Measurements from ENCODE around the gene AASDHPPT. TPM values are rescaled to one million over a fixed set of nuclear protein-coding genes. Genes with fewer than 3 reads are reported as not detected.

Gene AASDHPPT
- total RNA-seq, 2 donors from 2014 or later = 15.9 to 17.9 TPM

GRCh38 chr11:106076919-106077608, 398 bp upstream of the AASDHPPT start, which contains the start of gene KBTBD3:
Gene KBTBD3 (minus strand): TSS chr11:106077347. CDS start chr11:106059097, 18,250 bp downstream.
- intact Hi-C loops (cut with DNase I) = no loop called here
- peak; percentile 100 for DNase-seq (ENCODE audit: low spot score)

DNA sequence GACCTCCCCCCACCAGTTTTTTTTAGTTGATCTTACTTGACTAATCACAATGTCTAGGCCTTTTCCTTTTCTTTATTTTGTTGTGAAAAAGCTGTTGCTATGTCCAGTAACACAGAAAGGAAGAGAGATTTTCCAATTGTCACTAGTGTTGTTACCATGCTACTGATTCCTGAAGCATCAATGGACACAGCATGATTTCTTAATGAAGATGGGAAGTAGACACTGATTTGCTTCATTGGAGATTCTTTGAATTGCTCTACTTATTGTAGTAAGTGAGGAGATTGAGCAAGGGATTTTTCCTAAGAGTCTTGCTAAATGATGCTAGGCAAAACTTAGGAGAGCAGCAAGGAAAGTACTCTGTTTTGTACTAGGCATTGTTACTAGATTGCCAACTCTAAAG, 4.6 kb downstream of the AASDHPPT start:
- no peak for DNase-seq (ENCODE audit: low spot score)
- intact Hi-C loops (cut with DNase I) = no loop called here

DNA sequence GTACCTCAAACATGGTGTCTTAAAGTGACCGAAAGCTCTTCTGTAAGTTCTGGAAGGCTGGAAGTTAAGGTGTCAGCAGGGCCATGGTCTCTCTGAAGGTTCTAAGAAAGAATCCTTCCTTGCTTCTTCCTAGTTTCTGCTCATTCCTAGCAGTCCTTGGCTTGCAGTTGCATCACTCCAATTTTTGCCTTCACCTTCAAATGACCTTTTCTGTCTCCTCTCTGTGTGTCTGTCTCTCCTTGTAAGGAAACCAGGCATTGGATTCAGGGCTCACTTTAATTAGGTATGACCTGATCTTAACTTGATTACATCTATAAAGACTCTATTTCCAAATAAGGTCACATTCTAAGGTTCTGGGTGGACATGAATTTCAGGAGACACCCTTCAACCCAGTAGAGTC, 8.7 kb downstream of the AASDHPPT start:
- intact Hi-C loops (cut with DNase I) = no loop called here
- no peak for DNase-seq (ENCODE audit: low spot score)

- DNase-seq (ENCODE audit: low spot score) = no peak
- intact Hi-C loops (cut with DNase I) = no loop called here
Observed at GRCh38 chr11:106086850-106087249, 9.4 kb downstream of the AASDHPPT start.

- intact Hi-C loops (cut with DNase I) = no loop called here
- DNase-seq (ENCODE audit: low spot score) = peak; percentile 80
Observed at GRCh38 chr11:106087815-106088435, 10.5 kb downstream of the AASDHPPT start.

- intact Hi-C loops (cut with DNase I) = no loop called here
- no peak for DNase-seq (ENCODE audit: low spot score)
Observed at GRCh38 chr11:106088896-106089295, 11.4 kb downstream of the AASDHPPT start.

DNA sequence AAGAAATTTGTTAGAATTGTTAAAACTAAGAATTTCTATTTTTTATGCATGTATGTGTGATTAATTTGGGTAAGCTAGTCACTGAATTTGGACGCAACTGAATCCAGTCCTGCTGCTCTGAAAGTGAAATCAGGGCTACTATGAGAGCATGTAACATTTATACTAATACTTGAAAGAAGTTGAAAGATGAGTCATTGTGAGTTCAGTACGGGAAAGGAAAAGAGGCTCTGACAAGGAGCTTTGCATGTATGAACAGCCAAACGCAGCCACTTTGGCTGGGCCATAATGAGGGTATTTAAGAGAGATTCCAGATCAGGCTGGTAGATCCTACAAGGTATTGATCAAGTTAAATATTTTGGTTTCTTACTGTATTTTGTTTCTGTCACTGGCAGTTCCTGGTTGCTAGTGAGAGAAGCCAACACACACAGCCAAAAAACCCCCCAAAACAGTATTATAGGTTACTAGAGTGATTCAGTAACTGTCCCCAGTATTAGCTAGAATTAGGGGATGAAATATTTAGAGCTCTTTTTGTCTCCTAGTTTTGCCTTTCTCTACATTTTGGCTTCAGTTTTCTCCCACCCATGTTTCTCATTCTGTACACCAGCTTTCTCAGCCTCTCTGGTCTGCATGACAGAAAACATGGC, 14.1 kb downstream of the AASDHPPT start:
- no peak for DNase-seq (ENCODE audit: low spot score)
- intact Hi-C loops (cut with DNase I) = no loop called here

DNA sequence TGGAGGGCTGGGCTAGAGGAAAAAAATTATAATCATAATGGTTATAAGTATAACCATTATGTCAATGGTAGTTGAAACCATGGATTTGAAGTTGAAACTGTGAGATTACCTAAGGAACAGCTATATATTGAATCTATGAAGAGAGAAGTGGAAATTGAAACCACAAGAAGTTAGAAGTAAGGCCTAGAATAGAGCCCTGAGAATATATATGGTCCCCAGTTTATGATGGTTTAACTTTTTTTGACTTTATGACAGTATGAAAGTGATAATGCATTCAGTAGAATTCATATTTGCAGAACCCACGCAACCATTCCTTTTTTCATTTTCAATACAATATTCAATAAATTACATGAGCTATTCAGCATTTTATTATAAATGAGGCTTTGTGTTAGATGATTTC, 15.0 kb downstream of the AASDHPPT start:
- DNase-seq (ENCODE audit: low spot score) = no peak
- intact Hi-C loops (cut with DNase I) = no loop called here

GRCh38 chr11:106098893-106099553, 21.6 kb downstream of the AASDHPPT start:
- intact Hi-C loops (cut with DNase I) = no loop called here
- DNase-seq (ENCODE audit: low spot score) = no peak

- intact Hi-C loops (cut with DNase I) = no loop called here
- no peak for DNase-seq (ENCODE audit: low spot score)
Observed at GRCh38 chr11:106101370-106101769, 23.9 kb downstream of the AASDHPPT start.

- DNase-seq (ENCODE audit: low spot score) = no peak
- intact Hi-C loops (cut with DNase I) = loop anchor here in 1 of 2 donors (2.0 kb wide), 1 partner anchor 65 kb away; no protein-coding TSS in a partner anchor
Observed at GRCh38 chr11:106101819-106102218, 24.4 kb downstream of the AASDHPPT start.

- DNase-seq (ENCODE audit: low spot score) = no peak
- intact Hi-C loops (cut with DNase I) = no loop called here
Observed at GRCh38 chr11:106105986-106106385, 28.5 kb downstream of the AASDHPPT start.

DNA sequence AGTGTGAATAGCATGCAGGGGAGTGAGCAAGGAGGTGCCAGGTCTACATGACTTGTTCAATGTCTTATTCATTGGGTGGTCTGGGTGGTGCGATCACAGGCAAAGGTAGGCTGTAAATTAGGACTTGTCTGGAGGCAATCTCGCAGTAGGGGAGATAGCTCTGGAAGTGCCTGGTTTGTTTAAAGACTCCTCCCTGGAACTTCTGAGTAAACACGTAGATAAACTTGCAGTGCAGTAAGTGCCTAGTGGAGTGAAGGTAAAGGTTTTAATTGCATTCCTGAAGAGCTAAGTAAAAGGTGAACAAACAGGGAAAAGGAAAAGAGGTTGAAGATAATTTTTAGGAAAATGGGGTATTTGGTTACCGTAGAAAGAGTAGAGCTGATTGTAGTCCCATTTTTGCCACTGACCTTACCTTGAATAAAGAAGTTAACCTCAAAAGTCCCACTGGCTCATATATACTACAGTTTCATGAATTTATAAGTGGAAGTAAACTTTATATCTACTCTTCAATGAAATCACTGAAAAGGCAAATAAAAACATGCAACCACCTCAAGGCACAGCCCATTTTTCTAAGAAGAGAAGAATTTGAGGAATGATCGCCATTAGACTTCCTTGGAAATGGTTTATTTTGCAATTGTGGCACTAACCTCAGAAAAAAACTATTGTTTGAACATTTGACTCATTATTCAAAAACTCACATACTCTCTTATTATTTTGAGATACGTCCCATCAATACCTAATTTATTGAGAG, 44.3 kb downstream of the AASDHPPT start:
- intact Hi-C loops (cut with DNase I) = no loop called here

DNA sequence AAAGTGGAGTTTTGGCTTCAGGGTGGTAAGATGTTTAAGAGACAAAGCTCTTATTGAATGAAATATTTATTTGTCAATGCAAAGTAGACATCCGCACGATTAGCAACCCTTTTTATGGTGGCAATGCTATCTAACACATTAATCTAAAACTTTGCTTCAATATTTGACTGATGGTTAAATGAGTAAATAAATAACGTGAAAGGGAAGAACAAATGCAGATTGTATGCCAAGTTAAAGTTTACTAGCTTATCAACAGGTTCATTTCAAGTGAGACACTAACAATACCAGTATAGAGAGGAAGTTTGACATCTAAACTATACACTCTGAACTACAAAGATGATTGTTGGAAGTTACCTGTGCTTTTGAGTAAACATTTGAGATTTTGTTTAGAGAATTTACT, 50.1 kb downstream of the AASDHPPT start:
- intact Hi-C loops (cut with DNase I) = no loop called here
- DNase-seq (ENCODE audit: low spot score) = no peak

More for the DNA sequence above, 44.3 kb downstream of the AASDHPPT start:
- no peak for DNase-seq (ENCODE audit: low spot score)

DNA sequence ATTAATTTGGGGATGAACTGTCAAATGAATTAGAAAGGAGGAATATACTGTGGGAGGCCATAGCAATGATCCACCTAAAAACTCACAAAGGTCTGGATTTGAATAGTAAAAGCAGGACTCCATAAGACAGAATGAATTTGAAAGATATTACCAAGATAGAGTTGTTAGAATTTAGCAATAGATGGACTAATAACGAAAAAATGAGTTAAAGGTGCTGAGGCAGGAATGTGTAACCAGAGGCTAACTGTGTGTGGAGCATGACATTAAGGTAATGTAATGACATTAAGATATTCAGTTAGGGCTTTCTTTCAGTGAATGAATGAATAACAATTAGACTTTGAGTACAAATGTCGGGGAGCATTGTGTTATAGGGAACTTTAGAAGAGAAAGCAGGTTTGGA, 51.3 kb downstream of the AASDHPPT start:
- intact Hi-C loops (cut with DNase I) = no loop called here
- no peak for DNase-seq (ENCODE audit: low spot score)

GRCh38 chr11:106131998-106132397, 54.5 kb downstream of the AASDHPPT start:
- DNase-seq (ENCODE audit: low spot score) = no peak
- intact Hi-C loops (cut with DNase I) = no loop called here

- intact Hi-C loops (cut with DNase I) = no loop called here
- DNase-seq (ENCODE audit: low spot score) = no peak
Observed at GRCh38 chr11:106132582-106133354, 55.3 kb downstream of the AASDHPPT start.

DNA sequence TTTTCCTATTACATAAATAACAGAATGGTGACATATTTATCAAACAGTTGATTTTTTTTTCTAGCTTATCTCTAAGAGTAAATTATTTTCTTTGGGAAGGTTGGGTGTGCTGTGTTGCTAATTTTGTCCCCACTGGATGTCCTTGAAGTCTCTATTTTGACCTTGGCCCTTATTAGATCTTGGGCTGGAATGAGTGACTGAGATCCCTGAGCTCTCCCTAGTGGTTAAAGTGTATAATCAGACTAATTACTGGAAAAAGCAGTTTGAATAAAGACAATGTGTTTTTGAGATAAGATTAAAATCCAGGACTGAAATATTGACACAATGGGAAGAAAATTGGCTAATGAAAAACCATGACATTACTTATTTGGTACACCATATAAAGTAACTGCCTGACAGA, 56.1 kb downstream of the AASDHPPT start:
- no peak for DNase-seq (ENCODE audit: low spot score)
- intact Hi-C loops (cut with DNase I) = no loop called here

GRCh38 chr11:106137061-106137460, 59.6 kb downstream of the AASDHPPT start:
- intact Hi-C loops (cut with DNase I) = no loop called here

More at GRCh38 chr11:106137061-106137460, 59.6 kb downstream of the AASDHPPT start:
- DNase-seq (ENCODE audit: low spot score) = no peak

All from posterior vena cava (tissue), 2 donors.